GM23248 (cell line): ENCODE data around the gene CARD11. TPM values are rescaled to one million over a fixed set of nuclear protein-coding genes. Genes with fewer than 3 reads are reported as not detected.

Experiments used
- DNase-seq: peaks from one replicate; pipeline ENCODE4 v3.0.0-alpha.2; 2015
- H2AFZ ChIP-seq: fragments of 200-600 bp; sonication (generic); 2 replicates; pipeline ENCODE4 v1.6.1; 2016; ENCODE audit warnings: antibody characterized with exemption
- H3F3A ChIP-seq: fragments of 200-600 bp; sonication (generic); 2 replicates; pipeline ENCODE4 v1.6.1; 2016; ENCODE audit warnings: mild to moderate bottlenecking, antibody characterized with exemption, mixed run types; ENCODE audit not compliant: insufficient read depth
- H3K27ac ChIP-seq: fragments of 200-600 bp; sonication (generic); 2 replicates; pipeline ENCODE4 v1.5.1; 2016; ENCODE audit warnings: mild to moderate bottlenecking
- H3K27me3 ChIP-seq: fragments of 200-600 bp; sonication (generic); replicated peaks from 2 replicates; pipeline ENCODE4 v1.6.1; 2016; ENCODE audit warnings: mild to moderate bottlenecking; ENCODE audit not compliant: insufficient read depth
- H3K36me3 ChIP-seq: fragments of 200-600 bp; sonication (generic); 2 replicates; pipeline ENCODE4 v1.6.1; 2016; ENCODE audit warnings: low read depth, mild to moderate bottlenecking
- H3K4me1 ChIP-seq: fragments of 200-600 bp; sonication (generic); 2 replicates; pipeline ENCODE4 v1.6.1; 2016; ENCODE audit warnings: mild to moderate bottlenecking; ENCODE audit not compliant: insufficient read depth
- H3K4me2 ChIP-seq: fragments of 200-600 bp; sonication (generic); one replicate; pipeline ENCODE4 v1.6.1; 2016; ENCODE audit warnings: mild to moderate bottlenecking; ENCODE audit not compliant: unreplicated experiment
- H3K4me3 ChIP-seq: fragments of 200-600 bp; sonication (generic); 2 replicates; pipeline ENCODE4 v1.5.1; 2016; ENCODE audit warnings: mild to moderate bottlenecking
- H3K79me2 ChIP-seq: fragments of 200-600 bp; sonication (generic); 2 replicates; pipeline ENCODE4 v1.6.1; 2016; ENCODE audit warnings: mild to moderate bottlenecking; ENCODE audit not compliant: insufficient read depth
- H3K9ac ChIP-seq: fragments of 200-600 bp; sonication (generic); 2 replicates; pipeline ENCODE4 v1.6.1; 2016; ENCODE audit warnings: mild to moderate bottlenecking
- H3K9me2 ChIP-seq: fragments of 200-600 bp; sonication (generic); 2 replicates; pipeline ENCODE4 v1.6.1; 2016; ENCODE audit warnings: mixed run types, mild to moderate bottlenecking, moderate library complexity; ENCODE audit not compliant: insufficient read depth
- H3K9me3 ChIP-seq: fragments of 200-600 bp; sonication (generic); one replicate; pipeline ENCODE4 v1.6.1; 2017; ENCODE audit warnings: low read depth
- H4K20me1 ChIP-seq: fragments of 200-600 bp; sonication (generic); 2 replicates; pipeline ENCODE4 v1.6.0; 2016; ENCODE audit not compliant: insufficient read depth
- EZH2 ChIP-seq: fragments of 200-600 bp; sonication (generic); IDR thresholded peaks from 2 replicates; pipeline ENCODE4 v1.6.1; 2018; ENCODE audit warnings: antibody characterized with exemption, mild to moderate bottlenecking; ENCODE audit not compliant: insufficient read depth, poor library complexity, severe bottlenecking
- EZH2phosphoT487 ChIP-seq: fragments of 200-600 bp; sonication (generic); IDR thresholded peaks from 2 replicates; pipeline ENCODE4 v1.6.1; 2018; ENCODE audit warnings: antibody characterized with exemption, moderate library complexity, mild to moderate bottlenecking, low read depth; ENCODE audit not compliant: insufficient read depth
- WGBS, 2 experiments: methylation state at CpG; one replicate each; pipeline ENCODE4 v1.1.6; 2015 to 2017; ENCODE audit warnings: low lambda C conversion rate in 2 of 2, low coverage in 1 of 2; ENCODE audit errors: missing lambda C conversion rate in 2 of 2; 5-methylcytosine and 5-hydroxymethylcytosine counted together
- in situ Hi-C: fragments of 300-500 bp; cut with MboI; formaldehyde crosslinking; loops from 2 replicates; pipeline ENCODE4 v1.15.0; 2020
- polyA plus RNA-seq: library from polyadenylated mRNA; unstranded; fragments of >200 nt; fragmentation: Nextera tagmentation; extraction: Ambion mirVana; gene quantifications from 2 replicates; pipeline ENCODE4 v1.2.1, GENCODE V29; 2016
- total RNA-seq: library from RNA; depleted of rRNA; stranded (reverse); fragments of >200 nt; shearing (Covaris generic); gene quantifications from 2 replicates; pipeline ENCODE4 v1.2.3, GENCODE V29; 2014

The CARD11 gene
- total and polyA plus RNA-seq, 2 experiments from 2014 or later = not detected

DNA sequence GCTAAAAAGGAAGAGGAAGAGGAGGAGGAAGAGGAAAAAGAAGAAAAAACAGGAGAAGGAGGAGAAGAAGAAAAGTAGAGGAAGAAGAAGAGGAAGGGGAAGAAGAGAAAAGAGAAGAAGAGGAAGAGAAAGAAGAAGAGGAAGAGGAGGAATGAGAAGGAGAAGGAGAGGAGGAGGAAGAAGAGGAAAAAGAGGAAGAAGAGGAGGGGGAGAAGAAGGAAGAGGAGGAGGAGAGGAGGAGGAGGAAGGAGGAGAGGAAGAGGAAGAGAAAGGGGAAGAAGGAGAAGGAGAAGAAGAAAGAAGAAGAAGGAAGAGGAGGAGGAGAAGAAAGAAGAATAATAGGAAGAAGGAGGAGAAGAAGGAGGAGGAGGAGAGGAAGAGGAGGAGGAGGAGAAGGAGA is 103.2 kb downstream of the CARD11 start:
- TF ChIP-seq EZH2phosphoT487 (no peak), EZH2 (no peak)
- no peak overlapping the region for H3K9ac ChIP-seq
- no peaks in the 10 kb centered on the region for H3K9me2 ChIP-seq
- no peaks in the 10 kb centered on the region for H3K9me3 ChIP-seq
- H3F3A ChIP-seq = no peaks in the 10 kb centered on the region
- no peaks in the 10 kb centered on the region for H3K79me2 ChIP-seq
- H3K4me1 ChIP-seq = no peaks in the 10 kb centered on the region
- no peak overlapping the region for H3K4me3 ChIP-seq
- no peak for DNase-seq
- no peaks in the 10 kb centered on the region for H4K20me1 ChIP-seq
- in situ Hi-C loops = no loop called here
- H3K27ac ChIP-seq = no peak overlapping the region
- H3K27me3 ChIP-seq = peaks cover 4% of the 10 kb centered on the region; the same call in 1 of the 2 replicates
- H2AFZ ChIP-seq = no peak overlapping the region
- no peaks in the 10 kb centered on the region for H3K36me3 ChIP-seq
- H3K4me2 ChIP-seq = no peak overlapping the region

GRCh38 chr7:2939193-2939885 is 104.3 kb downstream of the CARD11 start:
- H4K20me1 ChIP-seq = no peaks in the 10 kb centered on the region
- no peaks in the 10 kb centered on the region for H3K9me2 ChIP-seq
- no peaks in the 10 kb centered on the region for H3K4me1 ChIP-seq
- H3K27me3 ChIP-seq = peaks cover 4% of the 10 kb centered on the region; the same call in 1 of the 2 replicates
- WGBS, 2 experiments = 53 to 66% methylated on average over 13 of the region's 13 CpGs
- H3K9ac ChIP-seq = no peak overlapping the region
- in situ Hi-C loops = no loop called here
- no peak overlapping the region for H3K27ac ChIP-seq
- H3K9me3 ChIP-seq = no peaks in the 10 kb centered on the region
- H3K36me3 ChIP-seq = no peaks in the 10 kb centered on the region
- no peak overlapping the region for H3K4me2 ChIP-seq
- no peak for TF ChIP-seq EZH2
- no peaks in the 10 kb centered on the region for H3F3A ChIP-seq
- no peaks in the 10 kb centered on the region for H3K79me2 ChIP-seq
- no peak overlapping the region for H2AFZ ChIP-seq
- peak; percentile 20 for DNase-seq
- no peak overlapping the region for H3K4me3 ChIP-seq

DNA sequence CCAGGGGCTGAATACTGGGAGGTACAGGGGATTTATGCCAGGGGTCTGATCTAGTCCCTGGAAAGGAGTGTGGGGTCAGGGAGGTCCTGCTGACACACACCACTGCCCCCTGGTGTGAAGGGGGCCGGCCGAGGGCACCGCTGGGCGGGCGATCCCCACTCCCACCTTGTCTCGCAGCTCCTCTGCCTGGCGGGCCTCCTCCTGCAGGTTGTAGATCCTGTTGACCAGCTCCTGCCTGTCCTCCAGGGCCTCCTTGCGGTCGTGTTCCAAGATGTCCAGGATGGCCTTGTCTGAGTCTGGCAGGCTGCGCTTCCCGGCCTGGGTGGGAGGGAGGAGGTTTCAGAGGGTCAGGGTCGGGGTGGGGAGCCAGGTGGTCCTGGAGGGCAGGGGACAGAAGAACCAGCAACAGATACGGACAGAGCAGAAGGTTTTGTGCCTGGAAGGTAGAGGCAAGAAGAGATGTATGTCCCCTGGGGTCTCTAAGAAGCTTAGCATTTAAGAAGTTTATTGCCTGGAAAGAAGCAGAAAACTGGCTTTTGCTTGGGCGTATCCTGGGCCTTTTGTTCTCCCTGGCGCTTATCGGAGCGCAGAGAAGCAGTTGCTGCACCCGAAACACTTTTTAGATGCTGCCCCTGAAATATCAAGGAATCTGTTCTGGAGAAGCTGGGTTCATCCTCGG is 105.0 kb downstream of the CARD11 start:
- Histone ChIP-seq H3F3A (no peaks in the 10 kb centered on the region), H3K4me2 (no peak overlapping the region), H3K4me3 (no peak overlapping the region), H3K4me1 (peaks cover 4% of the 10 kb centered on the region; the same call in 1 of the 2 replicates), H3K27ac (no peak overlapping the region), H3K9me3 (no peaks in the 10 kb centered on the region), H3K27me3 (peaks cover 4% of the 10 kb centered on the region; the same call in 1 of the 2 replicates), H3K9me2 (no peaks in the 10 kb centered on the region), H3K36me3 (no peaks in the 10 kb centered on the region), H3K79me2 (no peaks in the 10 kb centered on the region), H2AFZ (no peak overlapping the region), H4K20me1 (no peaks in the 10 kb centered on the region), H3K9ac (no peak overlapping the region)
- DNase-seq = no peak
- 69 to 76% methylated on average over 12 to 19 of the region's 19 CpGs for WGBS, 2 experiments
- no peak for TF ChIP-seq EZH2phosphoT487
- no peak for TF ChIP-seq EZH2
- in situ Hi-C loops = no loop called here

- H3K9me2 ChIP-seq = no peaks in the 10 kb centered on the region
- no peaks in the 10 kb centered on the region for H3K36me3 ChIP-seq
- H2AFZ ChIP-seq = no peak overlapping the region
- no peaks in the 10 kb centered on the region for H3K9me3 ChIP-seq
- TF ChIP-seq EZH2phosphoT487 = no peak
- no peak for TF ChIP-seq EZH2
- no peaks in the 10 kb centered on the region for H3F3A ChIP-seq
- no peak for DNase-seq
- no peak overlapping the region for H3K27ac ChIP-seq
- in situ Hi-C loops = no loop called here
- no peak overlapping the region for H3K4me2 ChIP-seq
- no peaks in the 10 kb centered on the region for H3K79me2 ChIP-seq
- H4K20me1 ChIP-seq = no peaks in the 10 kb centered on the region
- H3K4me1 ChIP-seq = peaks cover 4% of the 10 kb centered on the region; the same call in 1 of the 2 replicates
- H3K27me3 ChIP-seq = peaks cover 4% of the 10 kb centered on the region; the same call in 1 of the 2 replicates
- 80 to 83% methylated on average over 19 of the region's 19 CpGs for WGBS, 2 experiments
- no peak overlapping the region for H3K4me3 ChIP-seq
- H3K9ac ChIP-seq = no peak overlapping the region
Measured at GRCh38 chr7:2937701-2938513, 105.8 kb downstream of the CARD11 start.
